ENCODE data around the gene REC8. TPM values are rescaled to one million over a fixed set of nuclear protein-coding genes. Genes with fewer than 3 reads are reported as not detected.

The REC8 gene
- total and polyA plus RNA-seq, 2 of the 13 experiments (the other 11 are each of a cell fraction or from before 2014, with no cell fraction given) = 3.4 to 14.7 TPM

DNA sequence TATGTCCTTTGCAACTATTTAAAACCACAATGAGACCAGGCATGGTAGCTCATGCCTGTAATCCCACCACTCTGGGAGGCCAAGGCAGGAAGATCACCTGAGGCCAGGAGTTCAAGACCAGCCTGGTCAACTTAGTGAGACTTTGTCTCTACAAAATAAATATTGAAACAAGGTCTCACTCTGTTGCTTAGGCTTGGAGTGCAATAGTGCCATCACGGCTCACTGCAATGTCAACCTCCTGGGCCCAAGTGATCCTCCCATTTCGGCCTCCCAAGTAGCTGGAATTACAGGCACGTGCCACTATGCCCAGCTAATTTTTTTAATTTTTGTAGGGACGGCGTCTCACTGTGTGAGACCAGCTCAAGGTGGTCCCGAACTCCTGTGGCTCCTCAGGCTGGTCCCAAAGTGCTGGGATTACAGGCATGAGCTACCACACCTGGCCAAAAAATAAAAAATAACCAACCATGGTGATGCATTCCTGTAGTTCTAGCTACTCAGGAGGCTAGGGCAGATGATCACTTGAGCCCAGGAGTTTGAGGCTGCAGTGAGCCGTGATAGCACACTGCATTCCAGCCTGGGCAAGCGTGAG, 42.4 kb upstream of the REC8 start (continued):
- TF ChIP-seq, protein P1, sequence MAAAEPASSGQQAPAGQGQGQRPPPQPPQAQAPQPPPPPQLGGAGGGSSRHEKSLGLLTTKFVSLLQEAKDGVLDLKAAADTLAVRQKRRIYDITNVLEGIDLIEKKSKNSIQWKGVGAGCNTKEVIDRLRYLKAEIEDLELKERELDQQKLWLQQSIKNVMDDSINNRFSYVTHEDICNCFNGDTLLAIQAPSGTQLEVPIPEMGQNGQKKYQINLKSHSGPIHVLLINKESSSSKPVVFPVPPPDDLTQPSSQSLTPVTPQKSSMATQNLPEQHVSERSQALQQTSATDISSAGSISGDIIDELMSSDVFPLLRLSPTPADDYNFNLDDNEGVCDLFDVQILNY (CRISPR knock-in tag; conservative IDR thresholded peaks at IDR 0.05) = 0 out of 2 replicates have a peak, but pooled peaks have one; percentile 29
- TF ChIP-seq, protein P2, sequence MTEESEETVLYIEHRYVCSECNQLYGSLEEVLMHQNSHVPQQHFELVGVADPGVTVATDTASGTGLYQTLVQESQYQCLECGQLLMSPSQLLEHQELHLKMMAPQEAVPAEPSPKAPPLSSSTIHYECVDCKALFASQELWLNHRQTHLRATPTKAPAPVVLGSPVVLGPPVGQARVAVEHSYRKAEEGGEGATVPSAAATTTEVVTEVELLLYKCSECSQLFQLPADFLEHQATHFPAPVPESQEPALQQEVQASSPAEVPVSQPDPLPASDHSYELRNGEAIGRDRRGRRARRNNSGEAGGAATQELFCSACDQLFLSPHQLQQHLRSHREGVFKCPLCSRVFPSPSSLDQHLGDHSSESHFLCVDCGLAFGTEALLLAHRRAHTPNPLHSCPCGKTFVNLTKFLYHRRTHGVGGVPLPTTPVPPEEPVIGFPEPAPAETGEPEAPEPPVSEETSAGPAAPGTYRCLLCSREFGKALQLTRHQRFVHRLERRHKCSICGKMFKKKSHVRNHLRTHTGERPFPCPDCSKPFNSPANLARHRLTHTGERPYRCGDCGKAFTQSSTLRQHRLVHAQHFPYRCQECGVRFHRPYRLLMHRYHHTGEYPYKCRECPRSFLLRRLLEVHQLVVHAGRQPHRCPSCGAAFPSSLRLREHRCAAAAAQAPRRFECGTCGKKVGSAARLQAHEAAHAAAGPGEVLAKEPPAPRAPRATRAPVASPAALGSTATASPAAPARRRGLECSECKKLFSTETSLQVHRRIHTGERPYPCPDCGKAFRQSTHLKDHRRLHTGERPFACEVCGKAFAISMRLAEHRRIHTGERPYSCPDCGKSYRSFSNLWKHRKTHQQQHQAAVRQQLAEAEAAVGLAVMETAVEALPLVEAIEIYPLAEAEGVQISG (CRISPR knock-in tag; IDR thresholded peaks at IDR 0.05) = peak; percentile 37
- TF ChIP-seq HOXD1 (CRISPR knock-in tag; IDR thresholded peaks at IDR 0.05) (no peak), ZSCAN25 (CRISPR knock-in tag; IDR thresholded peaks at IDR 0.05) (0 out of 2 replicates have a peak, but pooled peaks have one; percentile 23), TAF1 (CRISPR knock-in tag; IDR thresholded peaks at IDR 0.05) (no peak), ZFAT (CRISPR knock-in tag; conservative IDR thresholded peaks at IDR 0.05) (no peak), RARA (CRISPR knock-in tag; IDR thresholded peaks at IDR 0.05) (peak; percentile 42; the same call in 1 of the 2 replicates), MZF1 (CRISPR knock-in tag; IDR thresholded peaks at IDR 0.05; ENCODE audit: borderline replicate concordance) (no peak), PITX1 (CRISPR knock-in tag; IDR thresholded peaks at IDR 0.05) (0 out of 2 replicates have a peak, but pooled peaks have one; percentile 17), CBX2 (IDR thresholded peaks at IDR 0.05; ENCODE audit: low read depth, low read length) (no peak), CBX2 (CRISPR knock-in tag; IDR thresholded peaks at IDR 0.05; ENCODE audit: low read depth) (no peak), ZNF451 (CRISPR knock-in tag; IDR thresholded peaks at IDR 0.05) (0 out of 2 replicates have a peak, but pooled peaks have one; percentile 29)
- TF ChIP-seq, protein P3, sequence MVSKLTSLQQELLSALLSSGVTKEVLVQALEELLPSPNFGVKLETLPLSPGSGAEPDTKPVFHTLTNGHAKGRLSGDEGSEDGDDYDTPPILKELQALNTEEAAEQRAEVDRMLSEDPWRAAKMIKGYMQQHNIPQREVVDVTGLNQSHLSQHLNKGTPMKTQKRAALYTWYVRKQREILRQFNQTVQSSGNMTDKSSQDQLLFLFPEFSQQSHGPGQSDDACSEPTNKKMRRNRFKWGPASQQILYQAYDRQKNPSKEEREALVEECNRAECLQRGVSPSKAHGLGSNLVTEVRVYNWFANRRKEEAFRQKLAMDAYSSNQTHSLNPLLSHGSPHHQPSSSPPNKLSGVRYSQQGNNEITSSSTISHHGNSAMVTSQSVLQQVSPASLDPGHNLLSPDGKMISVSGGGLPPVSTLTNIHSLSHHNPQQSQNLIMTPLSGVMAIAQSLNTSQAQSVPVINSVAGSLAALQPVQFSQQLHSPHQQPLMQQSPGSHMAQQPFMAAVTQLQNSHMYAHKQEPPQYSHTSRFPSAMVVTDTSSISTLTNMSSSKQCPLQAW (CRISPR knock-in tag; IDR thresholded peaks at IDR 0.05) = peak; percentile 48; the same call in 1 of the 2 replicates
- TF ChIP-seq, protein P4, sequence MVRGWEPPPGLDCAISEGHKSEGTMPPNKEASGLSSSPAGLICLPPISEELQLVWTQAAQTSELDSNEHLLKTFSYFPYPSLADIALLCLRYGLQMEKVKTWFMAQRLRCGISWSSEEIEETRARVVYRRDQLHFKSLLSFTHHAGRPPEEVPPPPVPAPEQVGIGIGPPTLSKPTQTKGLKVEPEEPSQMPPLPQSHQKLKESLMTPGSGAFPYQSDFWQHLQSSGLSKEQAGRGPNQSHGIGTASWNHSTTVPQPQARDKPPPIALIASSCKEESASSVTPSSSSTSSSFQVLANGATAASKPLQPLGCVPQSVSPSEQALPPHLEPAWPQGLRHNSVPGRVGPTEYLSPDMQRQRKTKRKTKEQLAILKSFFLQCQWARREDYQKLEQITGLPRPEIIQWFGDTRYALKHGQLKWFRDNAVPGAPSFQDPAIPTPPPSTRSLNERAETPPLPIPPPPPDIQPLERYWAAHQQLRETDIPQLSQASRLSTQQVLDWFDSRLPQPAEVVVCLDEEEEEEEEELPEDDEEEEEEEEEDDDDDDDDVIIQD (CRISPR knock-in tag; IDR thresholded peaks at IDR 0.05; ENCODE audit: low read depth) = no peak
- TF ChIP-seq, protein P5, sequence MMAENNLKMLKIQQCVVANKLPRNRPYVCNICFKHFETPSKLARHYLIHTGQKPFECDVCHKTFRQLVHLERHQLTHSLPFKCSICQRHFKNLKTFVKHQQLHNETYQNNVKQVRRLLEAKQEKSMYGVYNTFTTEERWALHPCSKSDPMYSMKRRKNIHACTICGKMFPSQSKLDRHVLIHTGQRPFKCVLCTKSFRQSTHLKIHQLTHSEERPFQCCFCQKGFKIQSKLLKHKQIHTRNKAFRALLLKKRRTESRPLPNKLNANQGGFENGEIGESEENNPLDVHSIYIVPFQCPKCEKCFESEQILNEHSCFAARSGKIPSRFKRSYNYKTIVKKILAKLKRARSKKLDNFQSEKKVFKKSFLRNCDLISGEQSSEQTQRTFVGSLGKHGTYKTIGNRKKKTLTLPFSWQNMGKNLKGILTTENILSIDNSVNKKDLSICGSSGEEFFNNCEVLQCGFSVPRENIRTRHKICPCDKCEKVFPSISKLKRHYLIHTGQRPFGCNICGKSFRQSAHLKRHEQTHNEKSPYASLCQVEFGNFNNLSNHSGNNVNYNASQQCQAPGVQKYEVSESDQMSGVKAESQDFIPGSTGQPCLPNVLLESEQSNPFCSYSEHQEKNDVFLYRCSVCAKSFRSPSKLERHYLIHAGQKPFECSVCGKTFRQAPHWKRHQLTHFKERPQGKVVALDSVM (CRISPR knock-in tag; IDR thresholded peaks at IDR 0.05) = peak; percentile 96
- TF ChIP-seq, protein P6, sequence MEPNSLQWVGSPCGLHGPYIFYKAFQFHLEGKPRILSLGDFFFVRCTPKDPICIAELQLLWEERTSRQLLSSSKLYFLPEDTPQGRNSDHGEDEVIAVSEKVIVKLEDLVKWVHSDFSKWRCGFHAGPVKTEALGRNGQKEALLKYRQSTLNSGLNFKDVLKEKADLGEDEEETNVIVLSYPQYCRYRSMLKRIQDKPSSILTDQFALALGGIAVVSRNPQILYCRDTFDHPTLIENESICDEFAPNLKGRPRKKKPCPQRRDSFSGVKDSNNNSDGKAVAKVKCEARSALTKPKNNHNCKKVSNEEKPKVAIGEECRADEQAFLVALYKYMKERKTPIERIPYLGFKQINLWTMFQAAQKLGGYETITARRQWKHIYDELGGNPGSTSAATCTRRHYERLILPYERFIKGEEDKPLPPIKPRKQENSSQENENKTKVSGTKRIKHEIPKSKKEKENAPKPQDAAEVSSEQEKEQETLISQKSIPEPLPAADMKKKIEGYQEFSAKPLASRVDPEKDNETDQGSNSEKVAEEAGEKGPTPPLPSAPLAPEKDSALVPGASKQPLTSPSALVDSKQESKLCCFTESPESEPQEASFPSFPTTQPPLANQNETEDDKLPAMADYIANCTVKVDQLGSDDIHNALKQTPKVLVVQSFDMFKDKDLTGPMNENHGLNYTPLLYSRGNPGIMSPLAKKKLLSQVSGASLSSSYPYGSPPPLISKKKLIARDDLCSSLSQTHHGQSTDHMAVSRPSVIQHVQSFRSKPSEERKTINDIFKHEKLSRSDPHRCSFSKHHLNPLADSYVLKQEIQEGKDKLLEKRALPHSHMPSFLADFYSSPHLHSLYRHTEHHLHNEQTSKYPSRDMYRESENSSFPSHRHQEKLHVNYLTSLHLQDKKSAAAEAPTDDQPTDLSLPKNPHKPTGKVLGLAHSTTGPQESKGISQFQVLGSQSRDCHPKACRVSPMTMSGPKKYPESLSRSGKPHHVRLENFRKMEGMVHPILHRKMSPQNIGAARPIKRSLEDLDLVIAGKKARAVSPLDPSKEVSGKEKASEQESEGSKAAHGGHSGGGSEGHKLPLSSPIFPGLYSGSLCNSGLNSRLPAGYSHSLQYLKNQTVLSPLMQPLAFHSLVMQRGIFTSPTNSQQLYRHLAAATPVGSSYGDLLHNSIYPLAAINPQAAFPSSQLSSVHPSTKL (CRISPR knock-in tag; IDR thresholded peaks at IDR 0.05) = 0 out of 2 replicates have a peak, but pooled peaks have one; percentile 22

Measured in HepG2 (cell line).